Activated naive CD8-positive, alpha-beta T cell treated with anti-CD3 and anti-CD28 coated beads for 36 hours (primary cell): ENCODE data around the gene NETO2. TPM values are rescaled to one million over a fixed set of nuclear protein-coding genes. Genes with fewer than 3 reads are reported as not detected.
"Not testable (repeated sequence)": the region's sequence is repeated elsewhere in the genome, so short reads cannot be mapped to it uniquely, and the experiment has no call there.

Experiments used
- DNase-seq: peaks from one replicate; pipeline ENCODE4 v3.0.0; 2021
- H3K27ac Mint-ChIP-seq: one replicate; pipeline ENCODE4 v1.8.0; 2022; ENCODE audit warnings: mild to moderate bottlenecking, moderate library complexity, mixed read lengths
- H3K27me3 Mint-ChIP-seq: one replicate; pipeline ENCODE4 v1.8.0; 2022; ENCODE audit warnings: mild to moderate bottlenecking, mixed read lengths
- H3K36me3 Mint-ChIP-seq: one replicate; pipeline ENCODE4 v1.8.0; 2021; ENCODE audit warnings: mild to moderate bottlenecking, mixed read lengths
- H3K4me1 Mint-ChIP-seq: one replicate; pipeline ENCODE4 v1.8.0; 2021; ENCODE audit warnings: mixed read lengths
- H3K4me3 Mint-ChIP-seq: one replicate; pipeline ENCODE4 v1.8.0; 2022; ENCODE audit warnings: mild to moderate bottlenecking, moderate library complexity, mixed read lengths
- H3K9me3 Mint-ChIP-seq: one replicate; pipeline ENCODE4 v1.8.0; 2022; ENCODE audit warnings: mixed read lengths
- total RNA-seq, 2 experiments: library from RNA; stranded (reverse); gene quantifications; one replicate each; pipeline ENCODE4 v1.2.3, GENCODE V29; 2021

NETO2 gene
- total RNA-seq, 2 experiments from 2014 or later, result 5.0 to 6.2 TPM

GRCh38 chr16:47061204-47061603 is 82.5 kb downstream of the NETO2 start:
- Mint-ChIP-seq H3K4me1 (no peaks in the 10 kb centered on the region), H3K36me3 (no peaks in the 10 kb centered on the region), H3K27me3 (no peaks in the 10 kb centered on the region), H3K4me3 (no peak overlapping the region), H3K9me3 (peaks cover 4% of the 10 kb centered on the region), H3K27ac (no peak overlapping the region)
- DNase-seq, result no peak

- Mint-ChIP-seq H3K4me3 (no peak overlapping the region), H3K27ac (no peak overlapping the region), H3K9me3 (peaks cover 4% of the 10 kb centered on the region), H3K27me3 (no peaks in the 10 kb centered on the region), H3K36me3 (no peaks in the 10 kb centered on the region), H3K4me1 (no peaks in the 10 kb centered on the region)
- DNase-seq, result no peak
Measured at GRCh38 chr16:47060596-47060995, 83.1 kb downstream of the NETO2 start.

- H3K4me1 Mint-ChIP-seq, result no peaks in the 10 kb centered on the region
- no peaks in the 10 kb centered on the region for H3K27me3 Mint-ChIP-seq
- H3K9me3 Mint-ChIP-seq, result peaks cover 4% of the 10 kb centered on the region
- no peaks in the 10 kb centered on the region for H3K36me3 Mint-ChIP-seq
- no peak overlapping the region for H3K27ac Mint-ChIP-seq
- no peak overlapping the region for H3K4me3 Mint-ChIP-seq
- DNase-seq, result no peak
Measured at GRCh38 chr16:47059991-47060390, 83.8 kb downstream of the NETO2 start.

GRCh38 chr16:47059130-47059529 is 84.6 kb downstream of the NETO2 start:
- H3K4me3 Mint-ChIP-seq, H3K36me3 Mint-ChIP-seq, H3K27ac Mint-ChIP-seq, H3K4me1 Mint-ChIP-seq, H3K9me3 Mint-ChIP-seq, H3K27me3 Mint-ChIP-seq, DNase-seq: not testable (repeated sequence)

- H3K4me1 Mint-ChIP-seq, result no peaks in the 10 kb centered on the region
- no peak overlapping the region for H3K27ac Mint-ChIP-seq
- H3K9me3 Mint-ChIP-seq, result peaks cover 4% of the 10 kb centered on the region
- H3K4me3 Mint-ChIP-seq, result no peak overlapping the region
- DNase-seq, result no peak
- H3K27me3 Mint-ChIP-seq, result no peaks in the 10 kb centered on the region
- H3K36me3 Mint-ChIP-seq, result no peaks in the 10 kb centered on the region
Measured at GRCh38 chr16:47058295-47059086, 85.3 kb downstream of the NETO2 start.

- Mint-ChIP-seq H3K9me3 (peaks cover under 1% of the 10 kb centered on the region), H3K36me3 (no peaks in the 10 kb centered on the region), H3K27me3 (no peaks in the 10 kb centered on the region), H3K4me3 (no peak overlapping the region), H3K27ac (no peak overlapping the region), H3K4me1 (no peaks in the 10 kb centered on the region)
- no peak for DNase-seq
Measured at GRCh38 chr16:47057630-47057993, 86.1 kb downstream of the NETO2 start.

GRCh38 chr16:47056688-47057629 is 86.8 kb downstream of the NETO2 start:
- H3K36me3 Mint-ChIP-seq, result no peaks in the 10 kb centered on the region
- no peaks in the 10 kb centered on the region for H3K27me3 Mint-ChIP-seq
- H3K27ac Mint-ChIP-seq, result no peak overlapping the region
- no peak overlapping the region for H3K4me3 Mint-ChIP-seq
- no peaks in the 10 kb centered on the region for H3K9me3 Mint-ChIP-seq
- H3K4me1 Mint-ChIP-seq, result no peaks in the 10 kb centered on the region
- no peak for DNase-seq

GRCh38 chr16:47056061-47056460 is 87.7 kb downstream of the NETO2 start:
- H3K36me3 Mint-ChIP-seq, result not testable (repeated sequence)

GRCh38 chr16:47055136-47055885 is 88.4 kb downstream of the NETO2 start:
- Mint-ChIP-seq H3K27me3 (no peaks in the 10 kb centered on the region), H3K4me1 (no peaks in the 10 kb centered on the region), H3K9me3 (no peaks in the 10 kb centered on the region), H3K27ac (no peak overlapping the region), H3K36me3 (no peaks in the 10 kb centered on the region), H3K4me3 (no peak overlapping the region)
- no peak for DNase-seq

More at GRCh38 chr16:47056061-47056460, 87.7 kb downstream of the NETO2 start:
- not testable (repeated sequence) for H3K4me1 Mint-ChIP-seq, DNase-seq, H3K4me3 Mint-ChIP-seq, H3K9me3 Mint-ChIP-seq, H3K27me3 Mint-ChIP-seq, H3K27ac Mint-ChIP-seq

GRCh38 chr16:47054306-47054705 is 89.4 kb downstream of the NETO2 start:
- H3K27ac Mint-ChIP-seq, result no peak overlapping the region
- H3K4me1 Mint-ChIP-seq, result no peaks in the 10 kb centered on the region
- no peaks in the 10 kb centered on the region for H3K9me3 Mint-ChIP-seq
- H3K36me3 Mint-ChIP-seq, result no peaks in the 10 kb centered on the region
- DNase-seq, result no peak
- H3K4me3 Mint-ChIP-seq, result no peak overlapping the region
- H3K27me3 Mint-ChIP-seq, result no peaks in the 10 kb centered on the region

GRCh38 chr16:47053895-47054294 is 89.8 kb downstream of the NETO2 start:
- Mint-ChIP-seq H3K27ac (no peak overlapping the region), H3K4me3 (no peak overlapping the region), H3K9me3 (no peaks in the 10 kb centered on the region), H3K36me3 (no peaks in the 10 kb centered on the region), H3K27me3 (no peaks in the 10 kb centered on the region), H3K4me1 (no peaks in the 10 kb centered on the region)
- DNase-seq, result no peak

GRCh38 chr16:47052666-47053640 is 90.8 kb downstream of the NETO2 start:
- H3K36me3 Mint-ChIP-seq, result no peaks in the 10 kb centered on the region
- H3K9me3 Mint-ChIP-seq, result no peaks in the 10 kb centered on the region
- DNase-seq, result no peak
- H3K4me1 Mint-ChIP-seq, result no peaks in the 10 kb centered on the region
- H3K27ac Mint-ChIP-seq, result no peak overlapping the region
- no peak overlapping the region for H3K4me3 Mint-ChIP-seq
- H3K27me3 Mint-ChIP-seq, result no peaks in the 10 kb centered on the region

- Mint-ChIP-seq H3K27me3 (no peaks in the 10 kb centered on the region), H3K27ac (no peak overlapping the region), H3K36me3 (no peaks in the 10 kb centered on the region), H3K4me3 (no peak overlapping the region), H3K9me3 (no peaks in the 10 kb centered on the region), H3K4me1 (no peaks in the 10 kb centered on the region)
- DNase-seq, result no peak
Measured at GRCh38 chr16:47051031-47051430, 92.7 kb downstream of the NETO2 start.

- Mint-ChIP-seq H3K9me3 (no peaks in the 10 kb centered on the region), H3K36me3 (no peaks in the 10 kb centered on the region), H3K4me1 (peaks cover 9% of the 10 kb centered on the region), H3K27ac (no peak overlapping the region), H3K27me3 (no peaks in the 10 kb centered on the region), H3K4me3 (no peak overlapping the region)
- DNase-seq, result no peak
Measured at GRCh38 chr16:47049901-47050583, 93.7 kb downstream of the NETO2 start.
